Activated naive CD8-positive, alpha-beta T cell treated with anti-CD3 and anti-CD28 coated beads for 36 hours (primary cell): ENCODE results near the gene CXCL9. TPM values are rescaled to one million over a fixed set of nuclear protein-coding genes. Genes with fewer than 3 reads are reported as not detected.
A peak's percentile ranks its signal among the peaks of the same experiment; 100 is the strongest.
"Not testable (repeated sequence)": the region's sequence is repeated elsewhere in the genome, so short reads cannot be mapped to it uniquely, and the experiment has no call there.

Source experiments
- DNase-seq: peaks from one replicate; pipeline ENCODE4 v3.0.0; 2021
- H3K27ac Mint-ChIP-seq: one replicate; pipeline ENCODE4 v1.8.0; 2022; ENCODE audit warnings: mild to moderate bottlenecking, moderate library complexity, mixed read lengths
- H3K27me3 Mint-ChIP-seq: one replicate; pipeline ENCODE4 v1.8.0; 2022; ENCODE audit warnings: mild to moderate bottlenecking, mixed read lengths
- H3K36me3 Mint-ChIP-seq: one replicate; pipeline ENCODE4 v1.8.0; 2021; ENCODE audit warnings: mild to moderate bottlenecking, mixed read lengths
- H3K4me1 Mint-ChIP-seq: one replicate; pipeline ENCODE4 v1.8.0; 2021; ENCODE audit warnings: mixed read lengths
- H3K4me3 Mint-ChIP-seq: one replicate; pipeline ENCODE4 v1.8.0; 2022; ENCODE audit warnings: mild to moderate bottlenecking, moderate library complexity, mixed read lengths
- H3K9me3 Mint-ChIP-seq: one replicate; pipeline ENCODE4 v1.8.0; 2022; ENCODE audit warnings: mixed read lengths
- total RNA-seq, 2 experiments: library from RNA; stranded (reverse); gene quantifications; one replicate each; pipeline ENCODE4 v1.2.3, GENCODE V29; 2021

Gene CXCL9
- 1 to 10 TPM; 2.2 to 2.7 TPM for total RNA-seq

- no peak within 1 kb of the TSS for H3K27ac Mint-ChIP-seq
These were observed at the start of gene CXCL9 for GRCh38 chr4:76007089-76007862. CXCL9 (minus strand) TSS chr4:76007509; CDS start chr4:76007449, 60 bp downstream.

GRCh38 chr4:76055421-76055820, 48.1 kb upstream of the CXCL9 start:
- no peak overlapping the region for H3K4me3 Mint-ChIP-seq
- H3K4me1 Mint-ChIP-seq = peaks cover 43% of the 10 kb centered on the region
- no peaks in the 10 kb centered on the region for H3K36me3 Mint-ChIP-seq
- no peaks in the 10 kb centered on the region for H3K9me3 Mint-ChIP-seq
- DNase-seq = no peak
- H3K27me3 Mint-ChIP-seq = peaks cover 27% of the 10 kb centered on the region
- H3K27ac Mint-ChIP-seq = no peak overlapping the region

More at GRCh38 chr4:76007089-76007862, at the start of gene CXCL9:
- DNase-seq = no peak
- Mint-ChIP-seq H3K36me3 (no peaks in the 10 kb centered on the region), H3K9me3 (no peaks in the 10 kb centered on the region), H3K4me3 (no peak within 1 kb of the TSS), H3K4me1 (peaks cover 14% of the 10 kb centered on the region), H3K27me3 (peaks cover 20% of the 10 kb centered on the region)

- peak; percentile 17 for DNase-seq
- Mint-ChIP-seq H3K36me3 (no peaks in the 10 kb centered on the region), H3K4me1 (peaks cover 39% of the 10 kb centered on the region), H3K27ac (no peak overlapping the region), H3K9me3 (no peaks in the 10 kb centered on the region), H3K4me3 (no peak overlapping the region), H3K27me3 (peaks cover 27% of the 10 kb centered on the region)
These were observed 47.7 kb upstream of the CXCL9 start for GRCh38 chr4:76055016-76055415.

- Mint-ChIP-seq H3K27ac (no peak overlapping the region), H3K4me1 (peaks cover 28% of the 10 kb centered on the region), H3K36me3 (no peaks in the 10 kb centered on the region), H3K27me3 (peaks cover 27% of the 10 kb centered on the region), H3K9me3 (no peaks in the 10 kb centered on the region), H3K4me3 (no peak overlapping the region)
- DNase-seq = no peak
These were observed 46.4 kb upstream of the CXCL9 start for GRCh38 chr4:76053730-76054129.

- DNase-seq, H3K4me3 Mint-ChIP-seq, H3K9me3 Mint-ChIP-seq, H3K4me1 Mint-ChIP-seq, H3K36me3 Mint-ChIP-seq, H3K27ac Mint-ChIP-seq: not testable (repeated sequence)
- H3K27me3 Mint-ChIP-seq = peaks cover 15% of the 10 kb centered on the region
These were observed 43.3 kb upstream of the CXCL9 start for GRCh38 chr4:76050560-76051050.

- not testable (repeated sequence) for H3K9me3 Mint-ChIP-seq, H3K27ac Mint-ChIP-seq, H3K36me3 Mint-ChIP-seq, H3K4me1 Mint-ChIP-seq, H3K27me3 Mint-ChIP-seq, DNase-seq, H3K4me3 Mint-ChIP-seq
These were observed 42.6 kb upstream of the CXCL9 start for GRCh38 chr4:76049860-76050416.

GRCh38 chr4:76044686-76045085, 37.4 kb upstream of the CXCL9 start:
- not testable (repeated sequence) for DNase-seq, H3K9me3 Mint-ChIP-seq, H3K4me3 Mint-ChIP-seq, H3K27ac Mint-ChIP-seq, H3K36me3 Mint-ChIP-seq
- Mint-ChIP-seq H3K27me3 (peaks cover 13% of the 10 kb centered on the region), H3K4me1 (peaks cover 19% of the 10 kb centered on the region)

GRCh38 chr4:76043306-76043705, 36.0 kb upstream of the CXCL9 start:
- H3K27ac Mint-ChIP-seq, H3K4me3 Mint-ChIP-seq, H3K9me3 Mint-ChIP-seq, DNase-seq, H3K36me3 Mint-ChIP-seq: not testable (repeated sequence)
- Mint-ChIP-seq H3K4me1 (peaks cover 19% of the 10 kb centered on the region), H3K27me3 (peaks cover 13% of the 10 kb centered on the region)

- not testable (repeated sequence) for H3K36me3 Mint-ChIP-seq, H3K27me3 Mint-ChIP-seq, H3K9me3 Mint-ChIP-seq, DNase-seq, H3K4me3 Mint-ChIP-seq
- H3K4me1 Mint-ChIP-seq = peaks cover 19% of the 10 kb centered on the region
- H3K27ac Mint-ChIP-seq = peak overlapping the region; percentile 85
These were observed 35.1 kb upstream of the CXCL9 start for GRCh38 chr4:76042241-76042998.

- Mint-ChIP-seq H3K4me3 (no peak overlapping the region), H3K9me3 (no peaks in the 10 kb centered on the region), H3K36me3 (no peaks in the 10 kb centered on the region), H3K27me3 (peaks cover 12% of the 10 kb centered on the region), H3K4me1 (peaks cover 23% of the 10 kb centered on the region), H3K27ac (no peak overlapping the region)
- DNase-seq = no peak
These were observed 29.5 kb upstream of the CXCL9 start for GRCh38 chr4:76036855-76037254.

GRCh38 chr4:76035799-76036380, 28.6 kb upstream of the CXCL9 start, which contains the start of gene CXCL11:
CXCL11 (minus strand) TSS chr4:76036070; CDS start chr4:76035987, 83 bp downstream.
- no peak within 1 kb of the TSS for H3K4me3 Mint-ChIP-seq
- no peak within 1 kb of the TSS for H3K27ac Mint-ChIP-seq
- peaks cover 7% of the 10 kb centered on the region for H3K27me3 Mint-ChIP-seq
- H3K9me3 Mint-ChIP-seq = no peaks in the 10 kb centered on the region
- H3K36me3 Mint-ChIP-seq = no peaks in the 10 kb centered on the region
- no peak for DNase-seq
- H3K4me1 Mint-ChIP-seq = peaks cover 18% of the 10 kb centered on the region

- no peak for DNase-seq
- Mint-ChIP-seq H3K4me3 (no peak overlapping the region), H3K27ac (no peak overlapping the region), H3K4me1 (peaks cover 14% of the 10 kb centered on the region), H3K9me3 (no peaks in the 10 kb centered on the region), H3K27me3 (peaks cover 4% of the 10 kb centered on the region), H3K36me3 (no peaks in the 10 kb centered on the region)
These were observed 27.8 kb upstream of the CXCL9 start for GRCh38 chr4:76035141-76035540.

GRCh38 chr4:76029300-76029699, 22.0 kb upstream of the CXCL9 start:
- Mint-ChIP-seq H3K4me1 (peaks cover 25% of the 10 kb centered on the region), H3K4me3 (no peak overlapping the region), H3K36me3 (no peaks in the 10 kb centered on the region), H3K27me3 (peaks cover 8% of the 10 kb centered on the region), H3K9me3 (no peaks in the 10 kb centered on the region), H3K27ac (no peak overlapping the region)
- no peak for DNase-seq

GRCh38 chr4:76028350-76028765, 21.0 kb upstream of the CXCL9 start:
- H3K4me1 Mint-ChIP-seq = peaks cover 29% of the 10 kb centered on the region
- no peak for DNase-seq
- H3K36me3 Mint-ChIP-seq = no peaks in the 10 kb centered on the region
- peaks cover 6% of the 10 kb centered on the region for H3K27me3 Mint-ChIP-seq
- no peaks in the 10 kb centered on the region for H3K9me3 Mint-ChIP-seq
- peak overlapping the region; percentile 53 for H3K4me3 Mint-ChIP-seq
- peak overlapping the region; percentile 79 for H3K27ac Mint-ChIP-seq

- Mint-ChIP-seq H3K27ac (peak overlapping the region; percentile 25), H3K4me3 (no peak overlapping the region), H3K27me3 (peaks cover 12% of the 10 kb centered on the region), H3K9me3 (no peaks in the 10 kb centered on the region), H3K36me3 (no peaks in the 10 kb centered on the region), H3K4me1 (peaks cover 34% of the 10 kb centered on the region)
- DNase-seq = no peak
These were observed 16.8 kb upstream of the CXCL9 start for GRCh38 chr4:76024065-76024464.
